Caco-2 (cell line): Measurements from ENCODE around the gene NMNAT2. TPM values are rescaled to one million over a fixed set of nuclear protein-coding genes. Genes with fewer than 3 reads are reported as not detected.
A peak's percentile ranks its signal among the peaks of the same experiment; 100 is the strongest.

Experiments
- BruUV-seq: library from RNA; stranded (reverse); fragments of 400-500 nt; replicated peaks from 2 replicates; lab custom pipeline; 2021; lab: Mats Ljungman, UMichigan
- CTCF ChIA-PET: fragments of 300-600 bp; sonication (Branson Sonifier 250); formaldehyde crosslinking; loops from one replicate; lab custom pipeline; 2022; ENCODE audit warnings: antibody characterized with exemption; lab: Charles Lee
- POLR2A ChIA-PET: fragments of 300-600 bp; sonication (Branson Sonifier 250); formaldehyde crosslinking; loops from one replicate; lab custom pipeline; 2022; ENCODE audit warnings: antibody characterized with exemption; lab: Charles Lee
- DNase-seq, 2 experiments: peaks; one replicate each; pipeline versions ENCODE4 v3.0.0 to v3.0.0-alpha.2; 2020 to 2022
- H3K27me3 ChIP-seq: replicated peaks from 2 replicates; pipeline ENCODE4 v1.6.0; 2011; ENCODE audit warnings: low read length; ENCODE audit not compliant: control insufficient read depth, insufficient read depth
- H3K36me3 ChIP-seq: 2 replicates; pipeline ENCODE4 v1.5.1; 2011; ENCODE audit warnings: low read length; ENCODE audit not compliant: control insufficient read depth, insufficient read depth
- H3K4me1 ChIP-seq: fragments of 250-450 bp; sonication (Bioruptor Pico); 2 replicates; pipeline ENCODE4 v1.5.1; 2020; ENCODE audit warnings: mild to moderate bottlenecking
- H3K4me3 ChIP-seq: 2 replicates; pipeline ENCODE4 v1.5.1; 2011; ENCODE audit warnings: low read depth, mild to moderate bottlenecking, control low read depth, low read length
- H3K9me3 ChIP-seq: fragments of 250-450 bp; sonication (Bioruptor Pico); 2 replicates; pipeline ENCODE4 v1.5.1; 2020; ENCODE audit warnings: mild to moderate bottlenecking, moderate library complexity
- H3K27ac Mint-ChIP-seq: one replicate; pipeline ENCODE4 v1.8.0; 2022; ENCODE audit warnings: mixed read lengths; ENCODE audit not compliant: unreplicated experiment
- H3K27me3 Mint-ChIP-seq: one replicate; pipeline ENCODE4 v1.8.0; 2022; ENCODE audit warnings: mixed read lengths; ENCODE audit not compliant: insufficient read depth, unreplicated experiment
- H3K36me3 Mint-ChIP-seq: one replicate; pipeline ENCODE4 v1.8.0; 2022; ENCODE audit warnings: mild to moderate bottlenecking, mixed read lengths; ENCODE audit not compliant: insufficient read depth, unreplicated experiment
- H3K4me1 Mint-ChIP-seq: one replicate; pipeline ENCODE4 v1.8.0; 2022; ENCODE audit warnings: low read depth, mixed read lengths; ENCODE audit not compliant: unreplicated experiment
- H3K4me3 Mint-ChIP-seq: one replicate; pipeline ENCODE4 v1.8.0; 2022; ENCODE audit warnings: mild to moderate bottlenecking, moderate library complexity, mixed read lengths; ENCODE audit not compliant: unreplicated experiment
- H3K9me3 Mint-ChIP-seq: one replicate; pipeline ENCODE4 v1.8.0; 2022; ENCODE audit warnings: mixed read lengths; ENCODE audit not compliant: unreplicated experiment
- CTCF ChIP-seq, 2 experiments: fragments of 200-600 bp in 1 of 2; IDR thresholded peaks; 1 replicate in 1 of 2; 2 replicates in 1 of 2; pipeline versions ENCODE4 v1.5.1 to v1.8.0; 2011 to 2022; ENCODE audit warnings: antibody characterized with exemption in 1 of 2, control low read depth in 1 of 2, inconsistent platforms in 1 of 2, low read depth in 1 of 2, low read length in 1 of 2, mild to moderate bottlenecking in 1 of 2, moderate library complexity in 1 of 2; ENCODE audit not compliant: insufficient read depth in 1 of 2, severe bottlenecking in 1 of 2, unreplicated experiment in 1 of 2
- intact Hi-C: fragments of 100-400 bp; cut with micrococcal nuclease; formaldehyde crosslinking; loops from one replicate; pipeline ENCODE4 v1.10.0; 2022; ENCODE audit not compliant: unreplicated experiment
- total RNA-seq: library from RNA; stranded (reverse); gene quantifications from 2 replicates; pipeline ENCODE4 v1.2.3, GENCODE V29; 2022

NMNAT2 gene
- total RNA-seq, 1 experiment from 2014 or later, result 16.4 TPM

- Mint-ChIP-seq H3K4me3 (no peak overlapping the region), H3K4me1 (peaks cover 15% of the 10 kb centered on the region), H3K9me3 (no peaks in the 10 kb centered on the region), H3K27ac (no peak overlapping the region), H3K27me3 (no peaks in the 10 kb centered on the region), H3K36me3 (no peaks in the 10 kb centered on the region)
- Histone ChIP-seq H3K9me3 (no peaks in the 10 kb centered on the region), H3K4me1 (peaks cover 15% of the 10 kb centered on the region), H3K4me3 (no peak overlapping the region), H3K36me3 (no peaks in the 10 kb centered on the region), H3K27me3 (no peaks in the 10 kb centered on the region)
- no peak for DNase-seq
- TF ChIP-seq CTCF (IDR thresholded peaks at IDR 0.05; ENCODE audit: insufficient read depth in 1 of 2, low read depth in 1 of 2, low read length in 1 of 2, severe bottlenecking in 1 of 2, unreplicated experiment in 1 of 2), result no peak
- intact Hi-C loops, result no loop called here
- BruUV-seq, result no TSS peak
- POLR2A ChIA-PET, result no interaction called here
- CTCF ChIA-PET, result no interaction called here
Observed at GRCh38 chr1:183293876-183294275, 124.3 kb downstream of the NMNAT2 start.

- Histone ChIP-seq H3K36me3 (no peaks in the 10 kb centered on the region), H3K9me3 (no peaks in the 10 kb centered on the region), H3K4me1 (peaks cover 15% of the 10 kb centered on the region), H3K4me3 (no peak overlapping the region), H3K27me3 (no peaks in the 10 kb centered on the region)
- Mint-ChIP-seq H3K4me1 (peaks cover 15% of the 10 kb centered on the region), H3K9me3 (no peaks in the 10 kb centered on the region), H3K27ac (no peak overlapping the region), H3K4me3 (no peak overlapping the region), H3K36me3 (no peaks in the 10 kb centered on the region), H3K27me3 (no peaks in the 10 kb centered on the region)
- TF ChIP-seq CTCF (IDR thresholded peaks at IDR 0.05; ENCODE audit: insufficient read depth in 1 of 2, low read depth in 1 of 2, low read length in 1 of 2, severe bottlenecking in 1 of 2, unreplicated experiment in 1 of 2), result no peak
- no TSS peak for BruUV-seq
- DNase-seq, result no peak
- POLR2A ChIA-PET, result no interaction called here
- CTCF ChIA-PET, result no interaction called here
- intact Hi-C loops, result no loop called here
Observed at GRCh38 chr1:183293241-183293640, 124.9 kb downstream of the NMNAT2 start.

GRCh38 chr1:183291802-183292514 lies 126.2 kb downstream of the NMNAT2 start:
- no peaks in the 10 kb centered on the region for H3K36me3 ChIP-seq
- H3K27me3 ChIP-seq, result no peaks in the 10 kb centered on the region
- POLR2A ChIA-PET, result no interaction called here
- Mint-ChIP-seq H3K27ac (peak overlapping the region; percentile 23), H3K9me3 (no peaks in the 10 kb centered on the region), H3K36me3 (no peaks in the 10 kb centered on the region), H3K4me1 (peaks cover 15% of the 10 kb centered on the region), H3K27me3 (no peaks in the 10 kb centered on the region), H3K4me3 (no peak overlapping the region)
- TF ChIP-seq CTCF (IDR thresholded peaks at IDR 0.05; ENCODE audit: insufficient read depth in 1 of 2, low read depth in 1 of 2, low read length in 1 of 2, severe bottlenecking in 1 of 2, unreplicated experiment in 1 of 2), result no peak
- intact Hi-C loops, result no loop called here
- BruUV-seq, result no TSS peak
- CTCF ChIA-PET, result no interaction called here
- no peaks in the 10 kb centered on the region for H3K9me3 ChIP-seq
- DNase-seq, result no peak
- peaks cover 27% of the 10 kb centered on the region for H3K4me1 ChIP-seq
- no peak overlapping the region for H3K4me3 ChIP-seq
